Gastroesophageal sphincter (tissue), 4 donors: ENCODE measurements around the gene BEND7. TPM values are rescaled to one million over a fixed set of nuclear protein-coding genes. Genes with fewer than 3 reads are reported as not detected.
"Not testable (repeated sequence)": the region's sequence is repeated elsewhere in the genome, so short reads cannot be mapped to it uniquely, and the experiment has no call there.

ENCODE experiments used
- ATAC-seq: fragments of 150-250 bp; one replicate; pipeline ENCODE4 v1.9.1; 2016; ENCODE audit warnings: mild to moderate bottlenecking, moderate library complexity
- H3K27ac ChIP-seq, 4 donors: fragments of 200-600 bp; sonication (generic) in 3 of 4; 1 replicate in 3 of 4; 2 replicates in 1 of 4; pipeline ENCODE4 v1.5.1; 2016 to 2019
- H3K27me3 ChIP-seq: fragments of 200-600 bp; sonication (generic); one replicate; pipeline ENCODE4 v1.5.1; 2019
- H3K36me3 ChIP-seq, 2 donors: fragments of 200-600 bp; sonication (generic); one replicate each; pipeline ENCODE4 v1.5.1; 2019; ENCODE audit warnings: control low read depth in 1 of 2
- H3K4me1 ChIP-seq, 3 donors: fragments of 200-600 bp; sonication (generic); 1 replicate in 2 of 3; 2 replicates in 1 of 3; pipeline ENCODE4 v1.5.1; 2016 to 2019; ENCODE audit warnings: control low read depth in 2 of 3
- H3K4me3 ChIP-seq, 2 donors: fragments of 200-600 bp; sonication (generic); one replicate each; pipeline ENCODE4 v1.5.1; 2019; ENCODE audit warnings: mild to moderate bottlenecking in 1 of 2, moderate library complexity in 1 of 2
- H3K9me3 ChIP-seq, 3 donors: fragments of 200-600 bp; sonication (generic); one replicate each; pipeline ENCODE4 v1.5.1; 2017 to 2019; ENCODE audit warnings: control low read depth in 2 of 3
- EP300 ChIP-seq: sonication (generic); formaldehyde crosslinking; IDR thresholded peaks from one replicate; pipeline ENCODE4 v1.6.1; 2017; ENCODE audit warnings: antibody characterized with exemption, mild to moderate bottlenecking
- POLR2A ChIP-seq, 2 donors: fragments of 450-650 bp; IDR thresholded peaks; one replicate each; pipeline ENCODE4 v1.6.1; 2017; ENCODE audit warnings: antibody characterized with exemption in 2 of 2, mild to moderate bottlenecking in 2 of 2, moderate library complexity in 1 of 2
- POLR2AphosphoS5 ChIP-seq: sonication (generic); formaldehyde crosslinking; IDR thresholded peaks from one replicate; pipeline ENCODE4 v1.6.1; 2017; ENCODE audit warnings: antibody characterized with exemption
- WGBS, 2 donors: methylation state at CpG; one replicate each; pipeline ENCODE4 v1.1.5; 2018; ENCODE audit warnings: low coverage in 1 of 2; 5-methylcytosine and 5-hydroxymethylcytosine counted together
- total RNA-seq, 4 donors: library from RNA; depleted of rRNA; stranded (reverse); fragments of >200 nt; gene quantifications; one replicate each; pipeline ENCODE4 v1.1.0, GENCODE V29; 2016
- TF ChIP-seq, protein P1 (sequence below), 4 experiments: fragments of 200-600 bp in 2 of 4; fragments of 450-650 bp in 2 of 4; sonication (generic) in 1 of 4; IDR thresholded peaks; one replicate each; pipeline ENCODE4 v1.5.1; 2017 to 2019; ENCODE audit warnings: antibody characterized with exemption in 4 of 4, mild to moderate bottlenecking in 2 of 4, moderate library complexity in 2 of 4

Gene BEND7
- total RNA-seq, 4 donors from 2014 or later = 18.4 to 25.9 (median 22.5) TPM

DNA sequence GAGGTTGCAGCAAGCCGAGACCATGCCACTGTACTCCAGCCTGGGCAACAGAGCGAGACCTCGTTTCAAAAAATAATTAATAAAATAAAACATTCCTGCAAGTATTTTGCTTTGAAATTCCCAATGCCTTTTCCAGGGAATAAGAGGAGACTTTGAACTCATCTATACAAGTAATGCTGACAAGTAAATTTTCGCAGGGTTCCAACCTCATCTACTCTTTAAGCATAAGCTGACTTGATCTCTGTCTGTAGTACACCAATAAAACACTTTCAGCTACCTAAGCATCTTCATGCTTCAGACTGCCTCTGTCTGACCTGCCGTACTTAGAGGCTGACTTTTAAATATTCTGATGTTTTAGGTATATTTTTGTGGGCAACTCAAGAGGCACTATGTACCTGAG lies 13.7 kb upstream of the BEND7 start:
- no peak overlapping the region for H3K4me3 ChIP-seq
- WGBS, 2 donors = 80 to 95% methylated on average over 5 of the region's 5 CpGs
- no peaks in the 10 kb centered on the region for H3K9me3 ChIP-seq
- no peak overlapping the region for H3K27ac ChIP-seq
- ATAC-seq = no peak
- no peaks in the 10 kb centered on the region for H3K36me3 ChIP-seq
- no peak for TF ChIP-seq EP300
- no peaks in the 10 kb centered on the region for H3K4me1 ChIP-seq
- peaks cover 40% of the 10 kb centered on the region for H3K27me3 ChIP-seq

- H3K9me3 ChIP-seq, ATAC-seq, H3K27ac ChIP-seq, H3K4me1 ChIP-seq, H3K4me3 ChIP-seq, H3K36me3 ChIP-seq: not testable (repeated sequence)
- peaks cover 17% of the 10 kb centered on the region for H3K27me3 ChIP-seq
- 65 to 68% methylated on average over 5 of the region's 9 CpGs for WGBS, 2 donors
Measured at GRCh38 chr10:13537985-13538384, 9.2 kb upstream of the BEND7 start.

- WGBS, 2 donors = 47% methylated on average over 8 of the region's 11 CpGs; no CpG with 5 or more reads in 1 of the 2 donors
Measured at GRCh38 chr10:13536674-13537366, 8.0 kb upstream of the BEND7 start.

GRCh38 chr10:13535346-13535745 lies 6.5 kb upstream of the BEND7 start:
- no peaks in the 10 kb centered on the region for H3K9me3 ChIP-seq
- H3K27me3 ChIP-seq = no peaks in the 10 kb centered on the region
- no peak overlapping the region for H3K27ac ChIP-seq
- no peaks in the 10 kb centered on the region for H3K4me1 ChIP-seq
- H3K36me3 ChIP-seq = no peaks in the 10 kb centered on the region
- 85 to 100% methylated on average over 3 to 4 of the region's 4 CpGs for WGBS, 2 donors
- no peak for ATAC-seq
- H3K4me3 ChIP-seq = no peak overlapping the region
- TF ChIP-seq, protein P1, sequence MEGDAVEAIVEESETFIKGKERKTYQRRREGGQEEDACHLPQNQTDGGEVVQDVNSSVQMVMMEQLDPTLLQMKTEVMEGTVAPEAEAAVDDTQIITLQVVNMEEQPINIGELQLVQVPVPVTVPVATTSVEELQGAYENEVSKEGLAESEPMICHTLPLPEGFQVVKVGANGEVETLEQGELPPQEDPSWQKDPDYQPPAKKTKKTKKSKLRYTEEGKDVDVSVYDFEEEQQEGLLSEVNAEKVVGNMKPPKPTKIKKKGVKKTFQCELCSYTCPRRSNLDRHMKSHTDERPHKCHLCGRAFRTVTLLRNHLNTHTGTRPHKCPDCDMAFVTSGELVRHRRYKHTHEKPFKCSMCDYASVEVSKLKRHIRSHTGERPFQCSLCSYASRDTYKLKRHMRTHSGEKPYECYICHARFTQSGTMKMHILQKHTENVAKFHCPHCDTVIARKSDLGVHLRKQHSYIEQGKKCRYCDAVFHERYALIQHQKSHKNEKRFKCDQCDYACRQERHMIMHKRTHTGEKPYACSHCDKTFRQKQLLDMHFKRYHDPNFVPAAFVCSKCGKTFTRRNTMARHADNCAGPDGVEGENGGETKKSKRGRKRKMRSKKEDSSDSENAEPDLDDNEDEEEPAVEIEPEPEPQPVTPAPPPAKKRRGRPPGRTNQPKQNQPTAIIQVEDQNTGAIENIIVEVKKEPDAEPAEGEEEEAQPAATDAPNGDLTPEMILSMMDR (IDR thresholded peaks at IDR 0.05) = no peak
- TF ChIP-seq EP300 (no peak), POLR2AphosphoS5 (no peak), POLR2A (IDR thresholded peaks at IDR 0.05) (no peak)

More at GRCh38 chr10:13536674-13537366, 8.0 kb upstream of the BEND7 start:
- TF ChIP-seq POLR2A (IDR thresholded peaks at IDR 0.05) (no peak), EP300 (no peak)
- TF ChIP-seq, protein P1 (IDR thresholded peaks at IDR 0.05) = peak in 3 of 4 experiments; percentile 26 to 60 (median 27)
- no peak overlapping the region for H3K4me3 ChIP-seq
- no peaks in the 10 kb centered on the region for H3K9me3 ChIP-seq
- peaks cover 12% of the 10 kb centered on the region for H3K27me3 ChIP-seq
- no peak for ATAC-seq
- no peaks in the 10 kb centered on the region for H3K4me1 ChIP-seq
- no peaks in the 10 kb centered on the region for H3K36me3 ChIP-seq
- H3K27ac ChIP-seq = no peak overlapping the region

- Histone ChIP-seq H3K4me1 (peaks cover 0 to 27% (median 5%) of the 10 kb centered on the region in 3 donors), H3K27ac (peak overlapping the region in 3 of 4 donors; percentile 81 to 89 (median 88)), H3K27me3 (no peaks in the 10 kb centered on the region), H3K9me3 (no peaks in the 10 kb centered on the region), H3K36me3 (no peaks in the 10 kb centered on the region), H3K4me3 (peak overlapping the region; percentile 43 to 72)
- ATAC-seq = no peak
- 44 to 47% methylated on average over 3 to 8 of the region's 8 CpGs for WGBS, 2 donors
- TF ChIP-seq EP300 (no peak), POLR2AphosphoS5 (no peak), POLR2A (IDR thresholded peaks at IDR 0.05) (no peak)
- TF ChIP-seq, protein P1 (IDR thresholded peaks at IDR 0.05) = no peak
Measured at GRCh38 chr10:13529714-13529973, 830 bp upstream of the BEND7 start.

GRCh38 chr10:13528123-13528874 lies 515 bp downstream of the BEND7 start:
- WGBS, 2 donors = 0% methylated on average over 2 of the region's 104 CpGs
- peaks cover 0 to 27% (median 5%) of the 10 kb centered on the region in 3 donors for H3K4me1 ChIP-seq
- H3K36me3 ChIP-seq = no peaks in the 10 kb centered on the region
- H3K4me3 ChIP-seq = peak overlapping the region; percentile 62 to 72
- H3K9me3 ChIP-seq = no peaks in the 10 kb centered on the region
- no peaks in the 10 kb centered on the region for H3K27me3 ChIP-seq
- no peak for ATAC-seq
- TF ChIP-seq, protein P1 (IDR thresholded peaks at IDR 0.05) = no peak
- TF ChIP-seq POLR2A (IDR thresholded peaks at IDR 0.05) (no peak), EP300 (no peak), POLR2AphosphoS5 (no peak)
- peak overlapping the region; percentile 25 to 90 (median 88) for H3K27ac ChIP-seq
